Nephron (organoid): ENCODE results near the gene RNF207.

Experiments used
- H3K27ac Mint-ChIP-seq, 3 experiments: 2 replicates each; pipeline ENCODE4 v1.8.0; 2020; ENCODE audit warnings: mixed read lengths in 3 of 3, mild to moderate bottlenecking in 2 of 3, moderate library complexity in 1 of 3
- H3K27me3 Mint-ChIP-seq: 2 replicates; pipeline ENCODE4 v1.8.0; 2021; ENCODE audit warnings: low read depth, mild to moderate bottlenecking, moderate library complexity, mixed read lengths
- H3K36me3 Mint-ChIP-seq: 2 replicates; pipeline ENCODE4 v1.8.0; 2020; ENCODE audit warnings: low read depth, mixed read lengths
- H3K4me1 Mint-ChIP-seq: 2 replicates; pipeline ENCODE4 v1.8.0; 2020; ENCODE audit warnings: mixed read lengths
- H3K4me3 Mint-ChIP-seq, 3 experiments: 2 replicates each; pipeline ENCODE4 v1.8.0; 2020; ENCODE audit warnings: mild to moderate bottlenecking in 3 of 3, mixed read lengths in 3 of 3, moderate library complexity in 2 of 3
- H3K9me3 Mint-ChIP-seq: 2 replicates; pipeline ENCODE4 v1.8.0; 2020; ENCODE audit warnings: mixed read lengths
- CTCF ChIP-seq, 3 experiments: fragments of 200-600 bp; sonication (generic); IDR thresholded peaks; one replicate each; pipeline ENCODE4 v1.5.0; 2021; ENCODE audit warnings: antibody characterized with exemption in 3 of 3; ENCODE audit not compliant: unreplicated experiment in 3 of 3

The RNF207 gene

GRCh38 chr1:6166221-6166620 is 39.7 kb upstream of the RNF207 start:
- Mint-ChIP-seq H3K4me3 (no peak overlapping the region), H3K4me1 (no peaks in the 10 kb centered on the region), H3K27me3 (peaks cover 62% of the 10 kb centered on the region), H3K27ac (no peak overlapping the region), H3K9me3 (no peaks in the 10 kb centered on the region), H3K36me3 (no peaks in the 10 kb centered on the region)
- TF ChIP-seq CTCF (IDR thresholded peaks at IDR 0.05; ENCODE audit: unreplicated experiment in 3 of 3): no peak

DNA sequence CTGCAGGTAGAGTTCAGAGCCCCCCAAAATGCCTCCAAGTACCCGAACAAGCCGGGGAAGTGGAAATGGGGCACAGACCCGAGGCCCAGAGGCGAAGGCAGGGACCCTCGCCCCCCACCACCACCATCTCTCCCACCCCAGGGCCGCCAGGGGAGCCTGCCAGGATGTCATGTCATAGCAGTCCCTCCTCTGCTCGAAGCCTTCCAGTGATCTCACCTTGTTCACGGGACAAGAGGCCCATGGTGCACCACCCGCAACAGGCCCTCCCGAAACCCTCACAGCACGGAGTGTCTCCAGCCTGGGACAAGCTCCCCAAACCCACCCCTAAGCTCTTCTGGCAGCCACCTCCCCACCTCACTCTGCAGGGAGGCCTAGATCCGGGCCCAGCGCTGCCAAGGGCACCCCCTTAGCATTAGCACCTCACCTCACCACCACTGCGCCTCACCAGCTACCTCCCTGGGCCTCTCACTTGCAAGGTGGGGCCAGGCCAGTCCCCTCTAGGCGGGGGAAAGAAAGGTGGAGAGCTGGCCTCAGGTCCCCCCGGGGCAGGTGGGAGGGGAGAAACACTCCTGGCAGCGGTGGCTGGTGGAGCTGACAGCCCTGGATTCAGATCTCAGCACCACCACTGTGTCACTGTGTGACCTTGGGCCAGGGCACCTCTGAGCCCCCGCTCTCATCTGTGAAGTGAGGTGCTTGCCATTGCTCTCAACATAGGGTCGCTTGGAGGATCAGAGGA is 39.1 kb upstream of the RNF207 start:
- H3K36me3 Mint-ChIP-seq: no peaks in the 10 kb centered on the region
- H3K4me1 Mint-ChIP-seq: no peaks in the 10 kb centered on the region
- H3K4me3 Mint-ChIP-seq: no peak overlapping the region
- H3K27ac Mint-ChIP-seq: no peak overlapping the region
- no peak for TF ChIP-seq CTCF (IDR thresholded peaks at IDR 0.05; ENCODE audit: unreplicated experiment in 3 of 3)
- H3K27me3 Mint-ChIP-seq: peaks cover 63% of the 10 kb centered on the region
- no peaks in the 10 kb centered on the region for H3K9me3 Mint-ChIP-seq

- Mint-ChIP-seq H3K4me3 (no peak overlapping the region), H3K9me3 (no peaks in the 10 kb centered on the region)
These were observed 38.3 kb upstream of the RNF207 start for GRCh38 chr1:6167391-6168303.

GRCh38 chr1:6168947-6169586 is 36.9 kb upstream of the RNF207 start:
- no peak overlapping the region for H3K27ac Mint-ChIP-seq
- H3K4me1 Mint-ChIP-seq: no peaks in the 10 kb centered on the region
- H3K4me3 Mint-ChIP-seq: no peak overlapping the region
- H3K36me3 Mint-ChIP-seq: no peaks in the 10 kb centered on the region
- TF ChIP-seq CTCF (IDR thresholded peaks at IDR 0.05; ENCODE audit: unreplicated experiment in 3 of 3): no peak
- H3K27me3 Mint-ChIP-seq: peaks cover 59% of the 10 kb centered on the region
- no peaks in the 10 kb centered on the region for H3K9me3 Mint-ChIP-seq

More at GRCh38 chr1:6167391-6168303, 38.3 kb upstream of the RNF207 start:
- Mint-ChIP-seq H3K4me1 (no peaks in the 10 kb centered on the region), H3K27me3 (peaks cover 68% of the 10 kb centered on the region), H3K27ac (no peak overlapping the region), H3K36me3 (no peaks in the 10 kb centered on the region)
- no peak for TF ChIP-seq CTCF (IDR thresholded peaks at IDR 0.05; ENCODE audit: unreplicated experiment in 3 of 3)

DNA sequence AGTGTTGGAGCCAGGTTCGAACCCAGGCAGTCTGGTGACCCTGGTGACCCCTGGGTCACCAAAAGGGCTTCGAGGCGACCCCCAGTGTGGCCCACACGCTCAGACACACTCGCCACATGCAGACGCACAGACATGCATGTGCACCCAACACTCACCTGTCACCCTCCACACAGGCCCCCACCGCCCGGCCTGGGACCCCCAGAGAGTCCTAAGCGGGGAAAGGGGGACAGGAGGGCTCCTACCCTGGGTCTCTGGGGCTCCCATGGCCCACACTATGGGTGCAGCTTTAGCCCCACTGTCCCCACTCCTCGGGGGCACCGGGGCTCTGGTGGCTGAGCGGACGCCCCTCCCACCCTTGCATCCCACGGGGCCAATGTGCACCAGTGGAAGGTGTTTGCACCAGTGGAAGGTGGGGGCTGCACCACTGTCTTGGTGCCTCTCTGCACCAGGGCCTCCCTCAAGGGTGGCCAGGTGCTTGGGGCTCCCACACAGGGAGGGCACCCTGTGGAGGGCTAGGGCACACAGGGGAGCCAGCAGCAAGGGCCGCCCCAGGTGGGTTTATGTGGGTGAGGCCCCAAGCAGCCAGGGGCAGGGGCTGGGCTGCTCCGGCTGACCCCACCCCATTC is 35.7 kb upstream of the RNF207 start:
- TF ChIP-seq CTCF (IDR thresholded peaks at IDR 0.05; ENCODE audit: unreplicated experiment in 3 of 3): no peak
- Mint-ChIP-seq H3K36me3 (no peaks in the 10 kb centered on the region), H3K27me3 (peaks cover 51% of the 10 kb centered on the region), H3K27ac (no peak overlapping the region), H3K4me3 (no peak overlapping the region), H3K4me1 (no peaks in the 10 kb centered on the region), H3K9me3 (no peaks in the 10 kb centered on the region)
